Pancreas (tissue), 10 donors: ENCODE results near the gene NPB. TPM values are rescaled to one million over a fixed set of nuclear protein-coding genes. Genes with fewer than 3 reads are reported as not detected.

Source experiments
- ATAC-seq, 4 donors: fragments of 200-7000 bp; cut with Tn5 transposase; one replicate each; pipeline versions ENCODE4 v1.8.0 to v1.9.1; 2020; ENCODE audit warnings: mild to moderate bottlenecking in 4 of 4, moderate library complexity in 4 of 4
- DNase-seq, 6 donors: peaks; one replicate each; pipeline ENCODE4 v3.0.0-alpha.2; 2020
- FAIRE-seq: peaks from 2 replicates; lab custom pipeline; 2012; peaks lifted over from hg19 to GRCh38; lab: Jason Lieb, UNC
- H3K27ac ChIP-seq, 4 donors: fragments of 200-600 bp; sonication (generic); 1 replicate in 3 of 4; 2 replicates in 1 of 4; pipeline versions ENCODE4 v1.5.0 to v1.8.0; 2020
- H3K27me3 ChIP-seq, 4 donors: fragments of 200-600 bp; one replicate each; pipeline ENCODE4 v1.8.0; 2021
- H3K36me3 ChIP-seq, 3 donors: fragments of 200-600 bp; sonication (generic) in 1 of 3; one replicate each; pipeline versions ENCODE4 v1.5.0 to v1.8.0; 2020 to 2021
- H3K4me1 ChIP-seq, 3 donors: fragments of 200-600 bp; one replicate each; pipeline ENCODE4 v1.8.0; 2021
- H3K4me3 ChIP-seq, 4 donors: fragments of 200-600 bp; sonication (generic) in 2 of 4; one replicate each; pipeline versions ENCODE4 v1.5.0 to v1.8.0; 2020 to 2021
- H3K9me3 ChIP-seq, 4 donors: fragments of 200-600 bp; one replicate each; pipeline ENCODE4 v1.8.0; 2021
- WGBS, 2 donors: extraction: QIAGEN DNeasy Blood & Tissue Kit; methylation state at CpG; one replicate each; pipeline ENCODE4 v1.1.7; 2013; 5-methylcytosine and 5-hydroxymethylcytosine counted together
- intact Hi-C, 3 donors: fragments of 100-400 bp; cut with DNase I; formaldehyde crosslinking; loops; one replicate each; pipeline versions ENCODE4 v1.11.1 to v1.14.2; 2022
- polyA plus RNA-seq, 2 donors: library from polyadenylated mRNA; stranded (reverse); fragments of 200-250 nt; gene quantifications; one replicate each; pipeline ENCODE4 v1.2.3, GENCODE V29; 2013
- total RNA-seq, 6 donors: library from RNA; stranded (reverse); fragmentation: NEBNext Ultra II Directional in 4 of 6; extraction: Animal tissue kit (Norgen Biotek cat#: 25700) in 4 of 6; gene quantifications; one replicate each; pipeline versions ENCODE4 v1.2.1 to v1.2.4, GENCODE V29; 2021 to 2023
- TF ChIP-seq, protein P1 (sequence below), 4 donors: fragments of 200-600 bp; sonication (generic) in 3 of 4; IDR thresholded peaks; one replicate each; pipeline versions ENCODE4 v1.5.0 to v1.8.0; 2021; ENCODE audit warnings: antibody characterized with exemption in 4 of 4
- donor health status: healthy with polysubstance abuse.
- donor health status: DM: no; HTN: no; CAD: no; lungs with moderate emphysema.
- donor health status: DM: no; HTN: no; CAD: no.
- donor health status: control.
- donor health status: control.
- donor health status: Bipolar disorder and iron deficiency.
- donor health status: DM: yes; HTN: yes; CAD: no.
- donor health status: DM: no; HTN: no; CAD: no.
- donor health status: DM: no; HTN: no; CAD: no.
- donor health status: DM: yes; HTN: yes; CAD: no.

NPB gene
- total and polyA plus RNA-seq, 8 donors, result 0.19 to 0.62 (median 0.37) TPM; not detected in 2

DNA sequence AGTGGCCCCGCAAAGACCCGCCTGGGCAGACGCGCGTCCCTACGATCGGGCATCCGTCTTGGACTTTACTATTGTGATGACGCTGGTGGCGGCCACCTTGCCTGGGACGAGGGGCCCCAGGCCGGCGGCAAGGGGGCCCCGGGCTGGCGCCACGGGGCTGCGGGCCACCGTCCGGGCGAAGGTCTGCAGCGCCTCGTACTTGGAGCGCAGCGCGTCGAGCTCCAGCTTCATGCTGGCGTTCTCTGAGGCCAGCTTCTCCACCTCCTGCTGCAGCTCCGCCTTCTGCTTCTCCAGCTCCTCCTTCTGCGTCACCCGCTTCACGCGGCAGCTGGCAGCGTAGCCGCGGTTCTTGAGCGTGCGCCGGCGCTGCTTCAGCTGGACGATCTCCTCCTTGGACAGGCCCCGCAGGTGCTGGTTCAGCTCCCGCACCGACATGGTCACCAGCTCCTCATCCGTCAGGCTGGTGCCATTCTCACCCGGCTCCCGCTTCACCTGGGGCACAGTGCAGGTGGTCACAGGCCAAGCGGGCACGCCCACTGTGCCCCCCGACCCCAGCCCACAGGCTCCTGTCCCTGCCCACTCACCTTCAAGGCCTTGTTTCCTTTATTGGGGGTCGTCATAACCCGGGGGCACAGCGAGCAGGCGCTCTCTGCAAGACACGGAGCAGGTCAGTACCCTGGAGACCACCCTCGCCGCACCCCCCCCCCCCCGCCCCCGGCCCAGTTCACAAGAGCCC is 20.7 kb downstream of the NPB start:
- 86 to 87% methylated on average over 43 to 57 of the region's 58 CpGs for WGBS, 2 donors
- peaks cover 0 to 6% (median 0%) of the 10 kb centered on the region in 3 donors for H3K36me3 ChIP-seq
- peak overlapping the region in 1 of 4 donors; percentile 33 for H3K4me3 ChIP-seq
- H3K9me3 ChIP-seq, result no peaks in the 10 kb centered on the region
- TF ChIP-seq, protein P1, sequence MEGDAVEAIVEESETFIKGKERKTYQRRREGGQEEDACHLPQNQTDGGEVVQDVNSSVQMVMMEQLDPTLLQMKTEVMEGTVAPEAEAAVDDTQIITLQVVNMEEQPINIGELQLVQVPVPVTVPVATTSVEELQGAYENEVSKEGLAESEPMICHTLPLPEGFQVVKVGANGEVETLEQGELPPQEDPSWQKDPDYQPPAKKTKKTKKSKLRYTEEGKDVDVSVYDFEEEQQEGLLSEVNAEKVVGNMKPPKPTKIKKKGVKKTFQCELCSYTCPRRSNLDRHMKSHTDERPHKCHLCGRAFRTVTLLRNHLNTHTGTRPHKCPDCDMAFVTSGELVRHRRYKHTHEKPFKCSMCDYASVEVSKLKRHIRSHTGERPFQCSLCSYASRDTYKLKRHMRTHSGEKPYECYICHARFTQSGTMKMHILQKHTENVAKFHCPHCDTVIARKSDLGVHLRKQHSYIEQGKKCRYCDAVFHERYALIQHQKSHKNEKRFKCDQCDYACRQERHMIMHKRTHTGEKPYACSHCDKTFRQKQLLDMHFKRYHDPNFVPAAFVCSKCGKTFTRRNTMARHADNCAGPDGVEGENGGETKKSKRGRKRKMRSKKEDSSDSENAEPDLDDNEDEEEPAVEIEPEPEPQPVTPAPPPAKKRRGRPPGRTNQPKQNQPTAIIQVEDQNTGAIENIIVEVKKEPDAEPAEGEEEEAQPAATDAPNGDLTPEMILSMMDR (IDR thresholded peaks at IDR 0.05), result no peak
- H3K27ac ChIP-seq, result peak overlapping the region in 1 of 4 donors; percentile 41
- H3K4me1 ChIP-seq, result peaks cover 14 to 36% (median 20%) of the 10 kb centered on the region in 3 donors
- intact Hi-C loops, result no loop called here
- ATAC-seq (no peak), DNase-seq (peak in 1 of 6 donors; percentile 69), FAIRE-seq (no peak)
- H3K27me3 ChIP-seq, result no peaks in the 10 kb centered on the region

- no peaks in the 10 kb centered on the region for H3K9me3 ChIP-seq
- WGBS, 2 donors, result 35 to 38% methylated on average over 26 to 32 of the region's 32 CpGs
- peak overlapping the region in 1 of 4 donors; percentile 33 for H3K4me3 ChIP-seq
- TF ChIP-seq, protein P1 (IDR thresholded peaks at IDR 0.05), result no peak
- FAIRE-seq (no peak), ATAC-seq (peak in 3 of 4 donors; percentile 7 to 43 (median 24)), DNase-seq (peak in 4 of 6 donors; percentile 49 to 84 (median 74))
- peaks cover 14 to 35% (median 20%) of the 10 kb centered on the region in 3 donors for H3K4me1 ChIP-seq
- intact Hi-C loops, result no loop called here
- no peaks in the 10 kb centered on the region for H3K27me3 ChIP-seq
- H3K27ac ChIP-seq, result peak overlapping the region in 1 of 4 donors; percentile 41
- H3K36me3 ChIP-seq, result peaks cover 0 to 6% (median 0%) of the 10 kb centered on the region in 3 donors
Measured at GRCh38 chr17:81923302-81924260, 21.5 kb downstream of the NPB start.

DNA sequence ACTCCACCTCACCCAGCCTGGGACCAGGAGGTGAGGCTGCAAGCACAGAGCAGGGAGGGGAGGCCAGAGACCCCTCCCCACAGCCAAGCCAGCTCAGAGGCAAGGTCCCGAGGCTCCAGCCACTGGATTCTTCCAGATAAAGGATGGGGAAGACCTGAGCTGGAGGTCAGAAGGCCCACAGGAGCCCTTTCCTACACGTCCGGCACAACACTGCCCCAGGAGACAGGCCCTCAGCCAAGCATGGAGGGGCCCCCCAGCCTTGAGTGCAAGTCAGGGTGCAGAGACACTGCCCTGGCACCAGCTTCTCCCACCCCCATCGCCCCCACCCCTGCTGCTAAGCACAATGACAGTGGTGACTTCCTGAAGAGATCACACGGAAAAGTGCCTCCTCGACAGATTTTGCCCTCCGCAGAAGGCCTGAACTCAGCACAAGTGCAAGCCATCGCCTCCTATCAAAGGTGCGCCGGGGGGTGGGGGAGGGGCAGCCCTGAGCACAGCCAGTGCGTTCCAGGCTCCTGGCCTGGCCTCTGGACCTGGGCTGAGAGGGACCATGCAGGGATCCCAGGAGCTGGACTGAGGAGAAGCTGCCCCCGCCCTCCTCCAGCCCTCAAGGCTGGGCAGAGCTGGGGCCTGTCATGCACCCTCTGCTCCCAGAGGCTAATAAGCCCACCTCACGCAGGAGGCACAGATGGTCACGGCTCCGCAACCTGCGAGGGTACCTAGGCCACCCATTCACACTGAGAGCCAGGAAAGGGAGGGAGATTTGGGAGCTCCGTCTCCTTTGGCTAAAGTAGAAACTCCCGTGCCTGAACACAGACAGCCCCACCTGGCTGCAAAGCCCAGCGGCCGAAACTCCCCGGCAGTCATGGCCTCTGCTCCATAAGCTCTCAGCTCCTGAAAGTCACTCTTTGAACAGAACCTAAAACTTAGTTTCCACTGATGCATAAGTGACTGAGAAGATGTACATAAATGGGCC is 22.8 kb downstream of the NPB start:
- H3K4me1 ChIP-seq, result peaks cover 14 to 35% (median 20%) of the 10 kb centered on the region in 3 donors
- TF ChIP-seq, protein P1 (IDR thresholded peaks at IDR 0.05), result no peak
- no peak for FAIRE-seq
- H3K4me3 ChIP-seq, result peak overlapping the region in 1 of 4 donors; percentile 7
- no peaks in the 10 kb centered on the region for H3K9me3 ChIP-seq
- 63 to 69% methylated on average over 20 to 21 of the region's 21 CpGs for WGBS, 2 donors
- DNase-seq, result peak in 2 of 6 donors; percentile 47 to 63
- H3K27me3 ChIP-seq, result no peaks in the 10 kb centered on the region
- H3K36me3 ChIP-seq, result peaks cover 0 to 6% (median 0%) of the 10 kb centered on the region in 3 donors
- intact Hi-C loops, result no loop called here
- no peak overlapping the region for H3K27ac ChIP-seq
- no peak for ATAC-seq

- H3K4me3 ChIP-seq, result peak overlapping the region in 3 of 4 donors; percentile 89 to 93 (median 91)
- intact Hi-C loops, result no loop called here
- ATAC-seq (no peak), FAIRE-seq (no peak), DNase-seq (no peak)
- TF ChIP-seq, protein P1 (IDR thresholded peaks at IDR 0.05), result no peak
- no peaks in the 10 kb centered on the region for H3K27me3 ChIP-seq
- H3K9me3 ChIP-seq, result no peaks in the 10 kb centered on the region
- H3K27ac ChIP-seq, result peak overlapping the region; percentile 83 to 96 (median 92)
- peaks cover 0 to 6% (median 0%) of the 10 kb centered on the region in 3 donors for H3K36me3 ChIP-seq
- peaks cover 14 to 35% (median 20%) of the 10 kb centered on the region in 3 donors for H3K4me1 ChIP-seq
- WGBS, 2 donors, result 46 to 47% methylated on average over 10 of the region's 10 CpGs
Measured at GRCh38 chr17:81925860-81926450, 23.9 kb downstream of the NPB start.
